Ectodermal cell (in vitro differentiated cells): ENCODE measurements around the gene SETX.

ENCODE experiments used
- H3K27ac ChIP-seq: 2 replicates; pipeline ENCODE4 v1.7.0; 2013; ENCODE audit warnings: mild to moderate bottlenecking, low read depth, low read length; ENCODE audit not compliant: insufficient read depth, poor library complexity, severe bottlenecking
- H3K27me3 ChIP-seq: 2 replicates; pipeline ENCODE4 v1.7.0; 2013; ENCODE audit warnings: mild to moderate bottlenecking, low read length; ENCODE audit not compliant: insufficient read depth, control insufficient read depth, poor library complexity, severe bottlenecking
- H3K36me3 ChIP-seq: one replicate; pipeline ENCODE4 v1.7.0; 2013; ENCODE audit warnings: low read length; ENCODE audit not compliant: control insufficient read depth, insufficient read depth
- H3K4me1 ChIP-seq: one replicate; pipeline ENCODE4 v1.7.0; 2013; ENCODE audit warnings: low read length; ENCODE audit not compliant: control insufficient read depth, insufficient read depth
- H3K4me3 ChIP-seq: 2 replicates; pipeline ENCODE4 v1.7.0; 2013; ENCODE audit warnings: low read depth, low read length, control low read depth; ENCODE audit not compliant: insufficient read depth
- H3K9me3 ChIP-seq: 2 replicates; pipeline ENCODE4 v1.7.0; 2013; ENCODE audit warnings: mild to moderate bottlenecking, low read length, moderate library complexity; ENCODE audit not compliant: control insufficient read depth
- WGBS, 2 experiments: methylation state at CpG; one replicate each; pipeline ENCODE4 v1.1.7; 2013; ENCODE audit warnings: missing lambda C conversion rate in 2 of 2; 5-methylcytosine and 5-hydroxymethylcytosine counted together

SETX gene

DNA sequence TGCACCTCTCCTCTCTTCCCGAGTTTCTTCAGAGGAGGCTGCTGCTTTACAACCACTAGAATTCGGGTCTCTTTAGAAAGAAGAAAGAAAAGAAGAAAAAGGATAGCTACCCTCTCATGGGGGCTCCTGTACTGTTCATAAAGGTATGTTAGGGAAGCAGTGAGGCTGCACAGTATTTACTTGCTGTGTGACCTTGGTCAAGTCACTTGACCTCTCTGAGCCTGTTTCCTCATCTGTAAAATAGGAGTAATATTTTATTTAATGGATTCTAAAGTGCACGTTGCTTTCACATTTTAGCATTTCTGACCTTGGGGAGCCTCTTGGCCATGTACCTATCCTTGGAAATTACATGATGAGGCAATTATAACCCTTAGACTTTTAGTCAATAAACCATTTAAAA is 88.8 kb downstream of the SETX start:
- Histone ChIP-seq H3K4me1 (no peaks in the 10 kb centered on the region), H3K36me3 (peaks cover 21% of the 10 kb centered on the region), H3K4me3 (no peak overlapping the region), H3K27ac (no peak overlapping the region), H3K9me3 (no peaks in the 10 kb centered on the region), H3K27me3 (no peaks in the 10 kb centered on the region)
- 92 to 100% methylated on average over 3 of the region's 3 CpGs for WGBS, 2 experiments

DNA sequence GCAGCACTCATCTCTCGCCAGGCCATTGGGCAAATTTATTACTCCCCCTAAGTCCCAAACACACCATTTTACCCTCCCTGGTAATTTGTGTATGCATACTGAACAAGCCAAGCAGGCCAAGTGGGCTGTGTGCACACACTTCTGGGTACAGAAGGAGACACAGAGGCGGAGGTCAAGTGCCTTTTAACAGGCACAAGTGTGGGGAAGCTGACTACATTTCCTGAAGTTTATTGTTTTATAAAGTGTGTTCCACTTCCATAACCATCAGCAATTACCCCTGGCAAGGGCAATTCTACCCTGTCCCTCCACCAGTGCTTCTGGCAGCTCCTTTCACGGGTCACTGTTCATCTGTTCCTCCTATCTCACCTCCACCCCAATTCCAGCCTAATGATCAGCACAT is 93.9 kb downstream of the SETX start:
- Histone ChIP-seq H3K27ac (no peak overlapping the region), H3K9me3 (no peaks in the 10 kb centered on the region), H3K27me3 (no peaks in the 10 kb centered on the region), H3K36me3 (peaks cover 4% of the 10 kb centered on the region), H3K4me1 (no peaks in the 10 kb centered on the region), H3K4me3 (no peak overlapping the region)
- 91 to 94% methylated on average over 3 of the region's 3 CpGs for WGBS, 2 experiments

DNA sequence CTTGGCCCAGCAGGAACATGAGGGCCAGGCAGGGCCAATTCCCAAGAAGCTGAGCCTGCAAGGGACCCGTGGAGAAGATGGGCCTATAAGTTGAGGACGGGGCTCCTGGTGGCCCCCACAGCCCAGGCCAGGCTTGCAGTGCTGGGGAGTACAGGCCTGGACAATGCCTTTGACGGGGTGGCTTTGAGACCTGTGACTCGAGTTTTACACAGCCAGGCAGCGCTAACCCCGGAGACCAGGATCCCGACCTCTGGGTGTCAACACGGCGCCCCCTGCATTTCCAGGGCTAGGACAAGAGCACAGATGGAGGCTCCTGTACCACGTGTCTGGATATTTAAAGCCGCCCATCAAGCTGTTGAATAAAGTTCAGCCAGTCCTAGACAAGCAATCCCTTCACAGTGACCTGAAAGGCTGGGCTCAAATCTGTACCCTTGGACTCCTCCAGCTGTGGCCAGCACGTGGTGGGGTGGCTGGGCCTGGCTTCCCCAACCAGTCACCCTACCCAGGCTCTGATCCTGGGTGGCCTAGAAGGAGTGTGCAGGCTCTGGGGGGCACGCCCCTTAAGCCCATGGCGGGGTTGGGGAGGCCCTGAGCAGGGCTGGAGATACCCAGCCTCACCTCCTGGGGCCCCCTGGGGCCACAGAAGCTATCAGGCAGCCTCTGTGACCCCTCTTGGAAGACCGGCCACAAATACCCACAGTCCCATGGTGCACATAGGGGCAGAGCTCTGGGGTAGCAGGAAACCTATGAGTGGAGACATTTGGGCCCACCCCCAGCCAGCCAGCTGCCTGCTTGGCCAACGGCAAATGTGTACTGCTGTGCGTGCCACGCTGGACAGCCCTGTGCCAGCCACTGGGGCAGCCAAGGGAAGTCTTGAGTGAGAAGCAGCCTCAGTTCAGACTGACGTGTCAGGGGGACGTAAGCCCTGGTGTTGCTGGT is 104.2 kb downstream of the SETX start:
- Histone ChIP-seq H3K36me3 (no peaks in the 10 kb centered on the region), H3K27me3 (no peaks in the 10 kb centered on the region), H3K4me1 (no peaks in the 10 kb centered on the region), H3K27ac (no peak overlapping the region), H3K9me3 (peaks cover 2% of the 10 kb centered on the region), H3K4me3 (no peak overlapping the region)
- 93 to 94% methylated on average over 20 of the region's 20 CpGs for WGBS, 2 experiments

DNA sequence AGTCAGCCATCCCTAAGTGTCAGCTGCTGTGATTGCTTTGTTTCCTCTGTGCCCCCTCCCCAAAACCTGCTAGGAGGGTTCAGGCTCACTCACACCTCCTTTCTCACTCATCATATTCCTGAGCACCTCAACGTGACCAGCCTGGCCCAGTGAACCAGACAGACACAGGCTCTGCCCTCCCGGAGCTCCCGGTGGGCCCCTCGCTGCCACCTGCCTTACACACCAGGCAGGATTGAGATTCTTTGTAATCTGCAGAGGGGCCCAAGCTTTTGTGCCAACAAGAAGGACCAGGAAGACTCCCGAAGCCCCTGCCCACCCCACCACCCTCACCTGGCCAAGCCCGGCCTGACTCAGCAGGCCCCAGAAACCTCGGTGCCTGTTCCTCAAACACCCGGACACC is 105.1 kb downstream of the SETX start:
- H3K4me3 ChIP-seq = no peak overlapping the region
- no peak overlapping the region for H3K27ac ChIP-seq
- no peaks in the 10 kb centered on the region for H3K27me3 ChIP-seq
- WGBS, 2 experiments = 92 to 94% methylated on average over 6 to 7 of the region's 8 CpGs
- peaks cover 2% of the 10 kb centered on the region for H3K9me3 ChIP-seq
- H3K4me1 ChIP-seq = peaks cover under 1% of the 10 kb centered on the region
- H3K36me3 ChIP-seq = no peaks in the 10 kb centered on the region

DNA sequence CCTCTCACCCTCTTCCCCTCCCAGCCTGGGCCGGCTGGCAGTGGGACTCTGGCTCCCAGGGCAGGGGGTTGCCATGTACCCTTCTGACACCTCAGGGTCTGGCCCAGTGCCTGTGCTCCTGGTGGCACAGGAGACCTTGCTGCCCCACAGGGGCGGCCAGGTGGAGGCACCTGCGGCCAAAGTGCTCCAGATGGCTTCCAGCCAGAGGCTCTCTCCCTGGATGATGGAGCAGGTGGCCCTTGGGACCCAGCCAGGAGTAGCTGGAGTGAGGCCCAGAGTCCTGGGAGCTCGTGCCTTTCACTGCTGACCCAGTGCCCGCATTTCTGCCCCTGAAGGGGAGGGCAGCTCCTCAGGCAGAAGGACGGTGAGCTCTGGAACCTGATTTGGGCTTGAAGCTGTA is 105.7 kb downstream of the SETX start:
- Histone ChIP-seq H3K36me3 (no peaks in the 10 kb centered on the region), H3K4me1 (peaks cover 3% of the 10 kb centered on the region), H3K27ac (no peak overlapping the region), H3K9me3 (peaks cover 2% of the 10 kb centered on the region), H3K27me3 (peaks cover 4% of the 10 kb centered on the region), H3K4me3 (no peak overlapping the region)
- WGBS, 2 experiments = 93% methylated on average over 6 of the region's 6 CpGs

DNA sequence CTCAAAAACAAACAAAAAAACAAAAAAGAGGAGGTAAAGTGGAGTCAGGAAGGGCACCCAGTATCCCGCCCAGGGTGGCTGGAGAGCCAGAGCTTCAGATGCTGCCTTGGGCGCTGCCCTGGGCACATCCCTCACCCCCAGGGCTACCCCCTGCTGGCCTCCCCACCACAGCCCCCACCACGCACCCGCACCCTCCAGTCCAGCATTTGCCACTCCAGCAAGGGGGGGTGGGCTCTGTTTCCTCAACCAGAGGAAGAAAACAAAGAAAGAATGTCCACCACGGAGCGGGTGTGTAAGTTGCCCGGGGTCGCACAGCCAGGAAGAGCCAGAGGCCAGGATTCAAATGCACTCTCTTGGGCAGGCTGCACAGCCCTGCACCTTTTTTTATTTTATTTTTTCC is 106.8 kb downstream of the SETX start:
- no peak overlapping the region for H3K27ac ChIP-seq
- H3K4me1 ChIP-seq = peaks cover 3% of the 10 kb centered on the region
- WGBS, 2 experiments = 80 to 92% methylated on average over 8 of the region's 8 CpGs
- H3K9me3 ChIP-seq = peaks cover 2% of the 10 kb centered on the region
- no peaks in the 10 kb centered on the region for H3K36me3 ChIP-seq
- no peak overlapping the region for H3K4me3 ChIP-seq
- H3K27me3 ChIP-seq = peaks cover 15% of the 10 kb centered on the region

DNA sequence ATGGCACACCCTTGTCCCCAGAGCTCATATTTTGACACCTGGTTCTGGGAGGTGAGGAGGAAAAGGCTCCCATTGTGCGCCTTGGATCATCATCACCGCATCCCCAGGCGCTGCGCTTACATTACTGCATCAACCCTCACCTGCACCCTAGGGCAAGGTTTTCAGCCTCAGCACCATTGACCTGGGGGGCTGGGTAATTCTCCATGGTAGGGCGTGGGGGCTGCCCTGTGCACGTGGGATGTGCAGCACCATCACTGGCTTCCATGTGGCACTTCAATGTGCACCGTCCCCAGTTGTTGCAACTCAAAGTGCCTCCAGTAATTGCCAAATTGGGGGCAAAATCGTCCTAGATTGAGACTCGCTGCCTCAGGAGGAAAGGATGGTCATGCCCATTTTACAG is 109.3 kb downstream of the SETX start:
- no peak overlapping the region for H3K27ac ChIP-seq
- peaks cover 33% of the 10 kb centered on the region for H3K27me3 ChIP-seq
- 93 to 95% methylated on average over 9 of the region's 9 CpGs for WGBS, 2 experiments
- no peaks in the 10 kb centered on the region for H3K9me3 ChIP-seq
- H3K4me3 ChIP-seq = no peak overlapping the region
- H3K36me3 ChIP-seq = no peaks in the 10 kb centered on the region
- H3K4me1 ChIP-seq = peaks cover 5% of the 10 kb centered on the region

DNA sequence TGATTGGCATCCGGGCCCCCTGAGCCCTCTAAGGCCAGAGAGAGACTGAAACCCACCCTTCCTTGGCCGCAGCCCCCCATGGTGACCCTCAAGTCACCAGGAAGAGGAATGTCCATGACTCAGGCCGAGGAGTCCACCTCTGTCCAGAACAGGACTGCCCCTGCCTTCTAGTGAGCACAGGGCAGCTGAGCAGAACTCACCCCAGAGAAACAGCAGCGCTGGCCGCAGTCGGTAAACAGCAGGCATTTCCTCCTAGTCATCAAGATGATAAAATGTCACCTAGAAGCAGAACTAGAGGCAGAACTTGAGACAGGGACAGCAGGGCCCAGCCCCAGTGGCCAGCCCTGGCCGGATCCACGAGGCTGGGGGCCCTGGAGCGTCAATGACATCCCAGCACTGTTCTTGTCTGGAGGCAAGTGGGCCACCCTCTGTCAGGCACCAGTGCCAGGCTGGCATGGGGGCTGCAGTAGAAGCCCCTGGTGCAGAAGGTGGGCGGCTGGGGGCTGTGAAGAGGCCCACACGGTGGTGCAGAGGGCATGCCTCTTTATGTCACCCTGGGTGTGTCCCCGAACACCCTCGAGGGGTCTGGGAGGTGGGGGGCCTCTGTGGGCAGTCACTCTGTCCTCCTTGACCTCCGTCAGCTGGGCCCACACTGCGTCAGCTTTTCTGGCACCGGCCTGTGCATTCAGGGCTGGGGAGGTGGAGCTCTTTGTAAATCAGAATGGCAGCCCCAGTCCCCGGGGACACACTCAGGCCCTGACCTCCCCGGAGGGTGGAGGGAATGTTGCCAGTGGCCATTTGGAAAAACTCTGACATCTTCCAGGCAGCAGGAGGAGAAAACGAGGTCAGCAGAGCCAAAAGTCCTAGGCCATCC is 110.0 kb downstream of the SETX start:
- H3K27ac ChIP-seq = no peak overlapping the region
- WGBS, 2 experiments = 81 to 82% methylated on average over 19 of the region's 19 CpGs
- no peaks in the 10 kb centered on the region for H3K36me3 ChIP-seq
- H3K27me3 ChIP-seq = peaks cover 36% of the 10 kb centered on the region
- H3K4me1 ChIP-seq = peaks cover 12% of the 10 kb centered on the region
- H3K4me3 ChIP-seq = no peak overlapping the region
- H3K9me3 ChIP-seq = no peaks in the 10 kb centered on the region

DNA sequence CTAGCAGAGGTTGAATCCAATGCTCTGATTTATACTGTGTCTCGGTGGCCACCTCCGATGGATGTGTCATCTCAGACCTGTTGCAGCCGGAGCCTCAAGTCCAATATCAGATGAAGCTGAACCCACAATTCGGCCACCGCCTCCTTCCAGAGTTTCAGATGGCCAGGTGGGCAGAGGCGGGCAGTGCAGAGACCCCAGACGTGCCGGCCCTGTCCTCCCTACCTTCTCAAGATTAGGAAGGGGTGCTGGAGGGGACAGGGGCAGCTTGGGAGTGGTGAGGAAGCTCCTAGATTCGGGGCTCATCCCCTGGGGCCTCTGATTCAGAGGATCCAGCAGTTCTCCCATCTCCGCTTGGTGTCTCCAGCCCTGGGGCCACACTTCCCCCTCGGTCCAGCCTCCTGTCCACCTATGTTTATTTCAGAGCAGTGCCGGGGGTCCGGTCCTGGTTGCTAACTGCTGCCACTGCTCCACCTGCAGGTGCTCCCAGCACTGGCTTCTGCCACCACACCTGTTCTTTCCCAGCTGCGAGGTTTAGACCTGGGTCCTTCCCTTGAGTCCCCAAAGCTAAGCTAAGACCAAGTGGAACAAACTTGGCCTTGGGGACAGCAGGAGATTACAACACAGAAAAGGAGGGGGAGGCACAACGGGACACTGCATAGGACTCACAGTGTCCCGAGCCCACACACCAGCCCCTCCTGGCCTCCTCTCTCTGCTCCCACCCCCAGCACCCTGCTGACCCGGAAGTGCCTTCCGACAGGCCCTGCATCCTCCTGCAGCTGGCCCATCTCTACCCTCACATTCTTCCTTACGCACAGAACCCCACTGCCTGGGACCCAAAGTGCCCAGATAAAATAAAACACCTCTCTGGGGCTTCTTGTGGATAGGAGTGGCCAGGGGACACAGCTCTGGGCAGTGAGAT is 111.4 kb downstream of the SETX start:
- H3K4me3 ChIP-seq = no peak overlapping the region
- 85 to 87% methylated on average over 19 of the region's 19 CpGs for WGBS, 2 experiments
- no peaks in the 10 kb centered on the region for H3K36me3 ChIP-seq
- H3K27me3 ChIP-seq = peaks cover 36% of the 10 kb centered on the region
- peaks cover 16% of the 10 kb centered on the region for H3K4me1 ChIP-seq
- no peak overlapping the region for H3K27ac ChIP-seq
- no peaks in the 10 kb centered on the region for H3K9me3 ChIP-seq
